ENCODE data around the gene RNF39.
A peak's percentile ranks its signal among the peaks of the same experiment; 100 is the strongest.
"Not testable (repeated sequence)": the region's sequence is repeated elsewhere in the genome, so short reads cannot be mapped to it uniquely, and the experiment has no call there.

RNF39 gene

DNA sequence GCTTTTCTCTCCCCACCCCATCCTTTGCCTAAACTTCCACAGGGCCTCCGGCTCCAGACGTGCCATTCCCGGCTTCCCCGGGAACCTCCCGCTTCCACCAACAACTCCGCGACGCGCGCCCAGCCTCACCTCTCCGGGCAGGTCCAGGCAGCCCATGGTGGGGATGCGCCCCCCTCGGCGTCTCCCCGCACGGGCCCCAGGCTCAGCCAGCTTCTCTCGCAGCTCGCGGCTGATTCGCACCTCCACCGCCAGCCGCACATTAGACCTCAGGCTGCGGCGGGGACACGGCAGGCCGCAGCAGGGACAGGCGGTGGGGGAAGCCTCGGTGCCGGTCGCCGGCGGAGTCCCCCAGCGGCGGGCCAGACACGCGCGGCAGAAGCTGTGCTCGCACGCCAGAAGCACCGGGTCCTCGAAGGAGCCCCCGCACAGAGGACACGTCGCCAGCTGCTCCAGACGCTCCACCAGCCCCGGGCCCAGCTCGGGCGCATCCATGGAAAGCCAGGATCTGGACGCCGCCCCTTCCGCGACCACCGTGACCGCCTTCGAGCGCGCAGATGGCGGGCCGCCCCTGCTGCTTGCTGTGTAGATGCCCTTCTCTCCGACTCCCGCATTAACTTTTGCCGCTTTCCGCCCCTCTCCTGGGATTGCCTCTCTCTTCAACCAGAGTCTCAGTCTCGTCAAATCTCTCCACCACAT lies at the start of gene RNF39:
RNF39 (minus strand) TSS at position 676 of the 696 bp plus-strand sequence; CDS start at position 492, 184 bp downstream.
- no peak for DNase-seq

GRCh38 chr6:30122515-30122914 lies 46.9 kb upstream of the RNF39 start:
- DNase-seq = no peak

DNA sequence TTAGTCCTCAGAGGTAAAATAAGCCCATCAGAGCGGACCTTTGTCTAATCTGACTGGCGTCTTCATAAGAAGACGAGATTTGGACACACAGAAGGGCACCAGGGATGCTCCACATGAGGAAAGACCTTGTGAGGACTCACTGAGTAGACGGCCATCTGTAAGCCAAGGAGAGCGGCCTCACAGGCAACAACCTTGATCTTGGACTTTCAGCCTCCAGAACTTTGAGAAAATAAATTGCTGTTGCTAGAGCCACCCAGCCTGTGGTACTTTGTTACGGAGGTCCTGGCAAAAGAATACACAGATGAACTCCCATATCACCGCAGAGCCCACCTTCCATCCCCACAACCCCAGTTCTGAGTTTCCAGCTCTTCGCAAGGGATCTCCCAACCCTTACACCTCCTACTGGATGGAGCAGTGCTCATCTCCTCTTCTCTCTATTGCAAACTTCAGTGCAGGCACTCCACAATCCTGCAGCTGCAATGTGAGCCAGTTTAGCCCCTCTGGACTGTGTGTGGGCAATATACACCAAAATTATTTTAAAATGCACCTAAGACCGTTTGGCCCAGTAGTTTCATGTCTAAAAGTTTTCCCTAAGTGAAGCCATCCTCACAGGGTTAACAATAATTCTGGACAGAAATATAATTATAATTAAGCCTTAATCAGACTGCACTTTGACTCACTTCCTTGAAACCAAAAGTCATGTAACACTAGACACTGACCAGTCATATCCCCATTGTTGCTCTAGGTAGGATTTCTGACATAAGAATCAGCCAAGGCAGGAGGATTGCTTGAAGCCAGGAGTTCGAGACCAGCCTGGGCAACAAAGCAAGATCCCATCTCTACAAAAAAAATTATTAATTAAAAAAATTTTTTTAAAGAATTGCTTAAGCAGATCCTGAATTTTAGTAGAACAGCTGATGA lies 46.1 kb upstream of the RNF39 start:
- DNase-seq = no peak

DNA sequence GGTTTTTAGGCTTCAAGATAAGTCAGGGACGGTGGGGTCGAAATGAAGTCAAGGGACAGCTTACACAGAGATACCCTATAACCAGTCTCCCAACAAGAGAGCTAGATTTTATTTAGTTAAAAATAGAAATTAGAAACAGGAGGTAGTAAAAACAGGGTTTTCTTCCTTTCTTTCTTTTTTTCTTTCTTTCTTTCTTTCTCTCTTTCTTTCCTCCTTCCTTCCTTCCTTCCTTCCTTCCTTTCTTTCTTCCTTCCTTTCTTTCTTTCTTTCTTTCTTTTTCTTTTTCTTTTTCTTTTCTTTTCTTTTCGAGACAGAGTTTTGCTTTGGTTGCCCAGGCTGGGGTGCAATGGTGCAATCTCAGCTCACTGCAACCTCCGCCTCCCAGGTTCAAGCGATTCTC lies 43.1 kb upstream of the RNF39 start:
- not testable (repeated sequence) for DNase-seq

GRCh38 chr6:30116724-30117123 lies 41.2 kb upstream of the RNF39 start:
- DNase-seq = no peak

GRCh38 chr6:30113841-30114240 lies 38.3 kb upstream of the RNF39 start:
- no peak for DNase-seq

GRCh38 chr6:30113003-30113759 lies 37.6 kb upstream of the RNF39 start, which contains the start of gene TRIM31:
TRIM31 (minus strand) TSS chr6:30113090; CDS start chr6:30112805, 285 bp downstream.
- no peak for DNase-seq

DNA sequence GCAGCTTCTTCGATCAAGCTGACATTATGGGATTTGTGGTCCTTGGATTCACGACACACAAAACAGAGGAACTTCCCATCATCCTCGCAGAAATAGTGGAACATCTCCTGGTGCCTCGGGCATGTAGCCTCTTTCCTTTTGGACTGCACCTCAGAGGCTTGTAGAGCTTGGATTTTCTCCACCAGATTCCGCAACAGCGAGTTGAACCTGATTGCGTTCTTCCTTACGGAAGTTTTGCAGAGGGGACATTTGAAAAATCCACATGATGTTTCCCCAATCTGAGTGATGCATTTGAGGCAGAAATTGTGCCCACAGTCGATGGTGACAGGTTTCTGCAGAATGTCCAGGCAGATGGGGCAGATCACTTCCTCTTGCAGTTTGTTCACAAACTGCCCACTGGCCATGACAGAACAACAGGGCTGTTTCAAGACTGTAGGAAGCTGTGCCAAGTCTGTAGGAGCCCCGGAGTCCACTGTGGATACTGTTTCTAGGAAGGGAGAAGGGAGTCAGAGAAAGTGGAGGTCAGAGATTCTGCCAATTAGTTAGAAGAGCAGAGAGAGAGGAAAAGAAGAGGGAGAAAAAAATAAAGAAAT lies 36.9 kb upstream of the RNF39 start:
- DNase-seq = no peak

DNA sequence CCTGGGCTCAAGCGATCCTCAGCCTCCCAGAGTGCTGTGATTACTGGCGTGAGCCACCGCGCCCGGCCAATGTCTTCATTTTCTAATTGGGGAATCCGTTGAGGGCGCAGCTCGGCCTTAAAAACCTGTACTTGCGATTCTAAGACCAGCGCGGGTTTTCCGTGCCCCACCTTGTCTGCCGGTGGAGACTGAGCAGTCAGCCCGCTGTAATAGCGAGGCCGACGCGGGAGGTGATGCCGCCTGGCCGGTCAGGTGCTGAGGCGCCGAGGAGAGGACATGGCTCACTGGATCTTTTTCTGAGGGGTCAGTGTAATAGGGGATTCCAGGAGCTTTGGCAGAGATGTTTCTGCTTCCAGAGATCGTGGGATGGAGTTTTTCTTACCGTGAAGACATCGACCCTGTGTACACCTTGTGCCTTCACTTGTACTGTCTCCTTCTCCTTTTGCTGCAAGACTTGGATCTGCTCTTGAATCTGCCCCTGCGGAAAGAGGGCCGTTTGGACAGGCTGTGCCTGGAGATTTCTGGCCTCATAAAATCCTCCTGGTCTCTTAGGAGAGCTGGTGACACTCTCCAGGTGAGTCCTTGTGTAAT lies 35.8 kb upstream of the RNF39 start:
- no peak for DNase-seq

- DNase-seq = no peak
These were observed 29.1 kb upstream of the RNF39 start for GRCh38 chr6:30104661-30105060.

GRCh38 chr6:30103872-30104179 lies 28.3 kb upstream of the RNF39 start:
- DNase-seq = no peak

DNA sequence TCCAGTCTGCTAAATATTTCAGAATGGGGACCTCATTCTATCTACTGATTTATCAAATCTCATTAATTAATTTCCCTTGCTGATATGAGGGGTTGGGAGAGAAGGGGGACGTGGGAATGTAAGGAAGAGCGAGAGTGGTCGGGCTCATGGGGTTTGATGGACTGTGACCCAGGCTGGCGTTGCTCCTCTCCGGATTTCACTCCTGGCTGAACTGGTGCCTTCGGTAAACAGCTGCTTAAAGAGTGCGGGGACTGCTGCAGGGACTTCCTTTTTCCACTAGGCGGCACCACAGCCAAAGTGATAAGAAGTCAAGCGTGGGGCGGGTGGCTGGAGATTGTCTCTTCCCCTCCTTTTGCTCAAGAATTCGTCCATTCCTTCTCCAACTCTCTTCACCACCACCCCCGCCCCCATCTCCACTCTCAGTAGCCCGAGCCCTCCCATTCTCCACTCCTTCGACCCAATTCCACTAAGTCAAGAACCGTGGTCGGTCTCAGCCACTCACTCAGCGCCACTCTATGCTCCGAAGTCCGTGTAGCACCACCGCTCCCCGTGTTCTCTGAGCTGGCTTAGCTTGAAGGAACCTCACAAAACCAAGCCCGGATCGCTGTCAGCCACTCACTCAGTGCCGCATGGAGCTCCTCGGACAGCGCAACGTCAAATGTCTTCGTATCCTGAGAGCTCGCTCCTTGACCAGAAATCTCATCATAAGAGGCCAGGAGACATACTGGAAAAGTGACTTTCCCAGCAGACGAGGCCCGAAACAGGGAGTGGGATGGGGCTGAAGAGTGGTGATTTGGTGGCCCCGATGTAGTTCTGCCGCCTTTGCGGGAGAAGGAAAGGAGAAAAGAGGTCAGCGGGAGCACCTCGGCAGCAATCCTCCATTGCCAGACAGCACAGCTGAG lies 27.7 kb upstream of the RNF39 start:
- DNase-seq = peak; percentile 69

GRCh38 chr6:30102414-30102969 lies 26.9 kb upstream of the RNF39 start:
- no peak for DNase-seq

GRCh38 chr6:30101444-30102413 lies 26.2 kb upstream of the RNF39 start:
- peak; percentile 53 for DNase-seq

DNA sequence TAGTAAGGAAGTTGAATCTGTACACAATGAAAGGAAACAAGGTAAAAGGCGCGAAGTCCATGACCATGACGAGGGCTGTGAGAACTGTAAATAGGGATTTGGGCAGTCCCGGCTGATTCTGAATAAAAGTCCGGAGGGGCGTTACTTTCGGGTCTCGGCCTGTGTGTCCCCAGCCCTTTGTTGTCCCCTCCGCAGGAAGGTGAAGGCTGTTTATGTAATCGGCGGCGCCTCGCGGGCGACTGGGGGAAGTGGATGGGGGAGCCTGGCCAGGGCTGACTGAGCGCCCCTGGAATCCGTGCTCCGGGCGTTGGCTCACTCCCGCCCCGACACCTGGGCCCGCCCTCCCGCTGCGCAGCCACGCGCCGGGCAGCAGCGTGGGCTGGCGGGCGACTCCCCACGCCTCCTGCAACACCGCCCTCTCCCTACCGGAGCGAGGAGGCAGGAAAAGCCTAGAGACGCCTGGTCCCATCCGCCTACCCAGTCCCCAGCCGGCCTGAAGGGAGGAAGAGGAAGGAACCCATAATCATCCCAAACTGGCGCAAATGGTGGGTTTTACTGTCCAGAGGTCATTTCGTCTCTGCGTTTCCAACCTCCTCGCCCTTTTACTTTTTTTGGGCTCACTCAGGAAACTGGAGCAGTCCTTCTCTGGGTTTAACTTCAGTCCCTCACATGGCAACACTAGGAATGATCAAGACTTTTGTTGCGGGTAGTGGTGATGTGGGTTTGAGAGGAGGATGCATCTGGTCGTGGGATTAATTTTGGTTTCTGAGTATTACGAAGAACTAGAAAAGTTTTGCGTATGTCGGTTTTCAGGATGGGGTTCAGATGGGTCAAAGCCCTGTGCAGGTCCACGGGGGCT lies 25.2 kb upstream of the RNF39 start:
- DNase-seq = peak; percentile 27

- DNase-seq = no peak
These were observed 24.6 kb upstream of the RNF39 start for GRCh38 chr6:30100154-30100553.

- no peak for DNase-seq
These were observed 22.6 kb upstream of the RNF39 start for GRCh38 chr6:30097902-30098768.

GRCh38 chr6:30096829-30097228 lies 21.3 kb upstream of the RNF39 start:
- DNase-seq = no peak

Measured in GDM1 (cell line).